HG02970 (cell line): ENCODE data around the gene MCOLN1.
A peak's percentile ranks its signal among the peaks of the same experiment; 100 is the strongest.

Experiments used
- ATAC-seq: cut with Tn5 transposase; IDR thresholded peaks from one replicate; pipeline ENCODE4 v1.9.1; 2021; ENCODE audit warnings: mild to moderate bottlenecking, moderate library complexity, moderate number of reproducible peaks; ENCODE audit not compliant: unreplicated experiment, low FRiP score

The MCOLN1 gene

DNA sequence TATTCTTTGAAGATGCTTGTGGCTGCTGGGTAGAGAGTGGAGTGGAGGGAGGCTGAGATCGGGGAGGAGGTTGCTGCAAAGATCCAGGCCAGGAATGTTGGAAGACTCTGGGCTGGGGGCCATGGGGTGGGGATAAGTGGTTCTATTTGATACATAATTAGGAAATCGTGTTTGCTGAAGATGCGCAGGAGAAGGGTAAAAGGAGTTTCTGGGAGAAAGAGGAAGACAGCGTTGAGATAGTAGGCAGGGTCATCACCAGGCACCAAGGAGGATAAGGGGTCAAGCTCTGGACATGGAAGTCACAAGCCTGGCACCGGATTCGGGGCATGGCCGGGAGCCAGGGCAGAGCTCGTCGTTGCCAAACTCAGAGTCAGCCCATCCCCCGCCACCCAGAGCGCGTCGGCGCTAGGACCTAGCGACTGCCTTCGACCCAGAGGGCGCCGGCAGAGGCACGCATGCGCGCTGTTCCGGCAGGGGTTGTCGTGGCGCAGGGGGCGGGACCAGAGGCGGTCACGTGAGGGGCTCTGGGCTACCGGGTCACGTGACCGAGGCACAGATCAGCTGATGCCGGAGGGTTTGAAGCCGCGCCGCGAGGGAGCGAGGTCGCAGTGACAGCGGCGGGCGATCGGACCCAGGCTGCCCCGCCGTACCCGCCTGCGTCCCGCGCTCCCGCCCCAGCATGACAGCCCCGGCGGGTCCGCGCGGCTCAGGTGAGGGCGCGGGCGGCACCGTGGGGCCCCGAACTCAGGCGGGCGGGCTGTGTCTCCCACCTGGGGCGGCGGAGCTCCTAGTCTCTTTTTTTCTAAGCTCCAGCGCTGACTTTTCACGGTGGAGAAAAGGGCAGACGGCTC lies at the start of gene MCOLN1:
Gene MCOLN1 (plus strand): TSS at position 553 of the 851 bp plus-strand sequence. CDS start 127 bp downstream, at position 680.
- ATAC-seq: peak; percentile 89

- no peak for ATAC-seq
These were observed 46.8 kb upstream of the MCOLN1 start for GRCh38 chr19:7475665-7476064.

DNA sequence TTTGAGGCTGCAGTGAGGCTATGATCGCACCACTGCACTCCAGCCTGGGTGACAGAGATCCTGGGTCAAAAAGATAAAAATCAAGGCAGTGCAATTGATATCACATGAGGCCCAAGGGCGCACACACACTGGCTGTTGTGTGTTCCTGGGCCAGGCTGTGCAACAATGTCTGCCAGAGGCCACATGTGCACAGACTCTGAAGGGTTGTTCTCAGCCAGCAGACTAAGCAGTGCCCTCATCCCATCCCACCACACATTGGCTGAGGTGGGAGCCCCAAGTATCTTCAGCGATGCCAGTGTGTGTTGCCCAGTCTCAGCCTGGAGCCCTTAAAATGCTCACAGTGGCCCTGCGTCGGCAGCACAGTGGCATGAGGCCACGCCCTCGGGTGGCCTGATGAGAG lies 46.2 kb upstream of the MCOLN1 start:
- ATAC-seq: no peak

GRCh38 chr19:7476777-7477494 lies 45.5 kb upstream of the MCOLN1 start:
- ATAC-seq: no peak

GRCh38 chr19:7477758-7478157 lies 44.7 kb upstream of the MCOLN1 start:
- ATAC-seq: no peak

GRCh38 chr19:7478173-7478842 lies 44.1 kb upstream of the MCOLN1 start:
- ATAC-seq: no peak

DNA sequence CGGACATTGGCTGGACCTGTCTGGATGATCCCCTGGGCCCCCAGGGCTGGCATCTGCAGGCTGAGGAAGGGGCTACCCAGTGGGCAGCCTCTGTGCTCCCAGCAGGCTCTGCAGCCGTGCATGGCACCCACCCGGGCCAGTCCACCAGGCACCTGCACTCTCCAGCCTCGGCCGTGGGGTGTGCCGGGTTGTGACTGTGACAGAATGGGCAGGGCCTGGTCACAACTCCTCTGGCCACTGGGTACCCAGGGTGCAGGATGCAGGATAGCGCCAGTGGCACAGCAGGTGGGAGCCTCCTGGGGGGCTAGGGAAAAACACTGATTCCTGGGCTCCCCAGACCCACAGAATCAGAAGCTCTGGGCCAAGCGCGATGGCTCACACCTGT lies 43.6 kb upstream of the MCOLN1 start:
- no peak for ATAC-seq

DNA sequence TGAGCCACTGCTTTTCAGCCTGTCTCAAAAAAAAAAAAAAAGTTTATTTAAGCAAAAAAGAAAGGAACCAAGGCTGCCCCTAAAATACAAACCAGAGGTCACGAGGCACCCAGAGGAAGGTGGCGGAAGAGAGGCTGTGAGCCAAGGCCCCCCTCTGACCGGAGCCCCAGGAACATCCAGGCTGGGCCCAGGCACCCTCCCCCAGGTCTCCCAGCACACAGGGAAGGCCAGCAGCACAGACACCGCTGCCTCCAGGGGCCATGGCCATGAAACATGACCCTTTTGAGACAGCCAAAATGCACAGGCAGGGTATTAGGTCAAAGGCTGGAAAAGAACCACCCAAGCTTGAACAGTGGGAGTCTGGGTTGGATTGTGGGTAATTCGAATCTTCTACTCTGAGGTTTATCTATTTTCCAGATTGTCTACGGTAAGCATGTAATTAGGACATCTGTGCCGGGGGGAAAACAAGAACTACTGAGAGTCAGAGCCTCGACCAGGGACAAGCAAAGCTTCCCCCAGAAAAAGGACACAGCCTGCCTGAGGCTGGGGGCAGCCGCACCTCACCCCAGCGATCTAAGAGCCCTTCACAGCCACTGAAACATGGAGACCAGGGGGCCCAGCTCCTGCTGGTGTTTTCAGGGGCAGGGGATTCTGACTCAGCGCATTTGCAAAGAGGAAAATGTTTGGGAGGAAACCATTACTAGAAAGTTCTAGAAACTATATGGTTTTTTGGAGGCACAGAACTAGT lies 42.0 kb upstream of the MCOLN1 start:
- ATAC-seq: no peak

GRCh38 chr19:7480970-7481255 lies 41.5 kb upstream of the MCOLN1 start:
- ATAC-seq: no peak

DNA sequence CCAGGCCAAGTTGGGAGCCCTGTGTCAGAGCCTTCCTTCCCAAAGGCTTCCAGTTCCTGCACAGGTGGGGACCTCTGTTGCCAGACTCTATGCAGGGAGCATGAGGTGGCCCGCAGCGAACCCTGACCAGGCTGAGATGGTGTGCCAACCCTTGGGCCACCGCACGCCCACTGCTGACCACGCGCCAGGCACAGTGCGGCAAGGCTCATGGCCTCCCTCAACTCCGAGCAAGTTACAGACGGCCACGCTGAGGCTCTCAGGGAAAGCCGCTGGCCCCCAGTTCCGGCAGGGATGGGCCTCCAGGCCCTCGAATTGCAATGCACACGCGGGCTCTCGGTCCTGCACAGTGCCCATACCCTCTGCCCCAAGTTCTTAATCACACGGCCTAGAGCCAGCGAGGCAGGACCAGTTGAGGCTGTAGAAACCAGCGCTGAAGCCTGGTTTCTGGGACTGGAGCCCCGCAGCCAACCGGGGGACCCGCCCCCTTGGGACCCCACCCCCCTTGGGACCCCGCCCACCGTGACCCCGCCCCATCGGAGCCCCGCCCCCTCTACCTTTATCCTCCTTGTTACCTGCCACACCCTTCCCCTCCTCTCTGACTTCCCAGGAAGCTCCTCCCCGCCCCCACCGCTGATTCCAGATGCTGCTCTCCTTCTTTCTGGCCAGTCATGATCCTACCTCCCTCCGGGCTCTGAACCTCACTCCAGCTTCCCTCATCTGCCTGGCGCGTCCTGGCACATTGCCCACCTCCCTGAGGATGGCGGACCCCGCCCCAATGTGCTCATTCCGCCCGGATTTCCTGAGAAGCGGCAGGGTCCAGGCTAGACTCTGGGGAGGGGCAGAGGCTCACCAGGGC lies 39.6 kb upstream of the MCOLN1 start:
- ATAC-seq: no peak

- no peak for ATAC-seq
These were observed 38.7 kb upstream of the MCOLN1 start for GRCh38 chr19:7483720-7484201.

GRCh38 chr19:7486923-7487322 lies 35.5 kb upstream of the MCOLN1 start:
- no peak for ATAC-seq

- no peak for ATAC-seq
These were observed 33.6 kb upstream of the MCOLN1 start, which contains the start of gene PEX11G for GRCh38 chr19:7488736-7489353. PEX11G (minus strand) TSS chr19:7489035; CDS start chr19:7489010, 25 bp downstream.

DNA sequence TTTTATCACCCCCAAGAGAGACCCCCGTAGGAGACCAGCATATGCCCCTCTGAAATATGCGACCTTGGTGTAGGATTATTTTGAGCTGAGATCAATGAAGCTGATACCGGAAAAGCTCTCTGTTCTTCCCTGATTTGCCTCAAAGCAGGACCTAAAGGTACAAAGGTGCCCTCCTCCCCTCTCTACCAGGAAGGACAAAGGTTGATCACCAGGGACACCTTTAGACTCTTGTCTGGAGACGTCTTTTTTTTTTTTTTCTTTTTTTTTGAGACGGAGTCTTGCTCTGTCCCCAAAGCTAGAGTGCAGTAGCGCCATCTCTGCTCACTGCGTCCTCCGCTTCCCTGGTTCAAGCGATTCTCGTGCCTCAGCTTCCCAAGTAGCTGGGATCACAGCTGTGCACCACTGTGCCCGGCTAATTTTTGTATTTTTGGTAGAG lies 32.8 kb upstream of the MCOLN1 start:
- ATAC-seq: no peak

- no peak for ATAC-seq
These were observed 30.3 kb upstream of the MCOLN1 start for GRCh38 chr19:7492142-7492541.

DNA sequence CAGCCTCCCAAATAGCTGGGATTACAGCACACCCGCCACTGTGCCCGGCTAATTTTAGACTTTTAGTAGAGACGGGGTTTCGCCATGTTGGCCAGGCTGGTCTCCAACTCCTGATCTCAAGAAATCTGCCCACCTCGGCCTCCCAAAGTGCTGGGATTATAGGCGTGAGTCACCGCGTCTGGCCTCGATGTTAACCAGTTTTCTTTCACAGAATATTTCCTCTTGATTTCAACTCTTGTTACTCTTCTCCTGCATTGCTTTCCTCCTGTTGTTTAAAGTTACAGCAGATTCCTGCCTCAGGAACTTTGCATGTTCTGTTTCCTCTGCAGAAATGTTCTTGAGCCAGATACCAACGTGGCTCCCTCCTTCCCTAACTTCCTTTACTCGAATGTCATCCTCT lies 29.9 kb upstream of the MCOLN1 start:
- ATAC-seq: no peak

GRCh38 chr19:7494416-7495098 lies 27.9 kb upstream of the MCOLN1 start:
- no peak for ATAC-seq

DNA sequence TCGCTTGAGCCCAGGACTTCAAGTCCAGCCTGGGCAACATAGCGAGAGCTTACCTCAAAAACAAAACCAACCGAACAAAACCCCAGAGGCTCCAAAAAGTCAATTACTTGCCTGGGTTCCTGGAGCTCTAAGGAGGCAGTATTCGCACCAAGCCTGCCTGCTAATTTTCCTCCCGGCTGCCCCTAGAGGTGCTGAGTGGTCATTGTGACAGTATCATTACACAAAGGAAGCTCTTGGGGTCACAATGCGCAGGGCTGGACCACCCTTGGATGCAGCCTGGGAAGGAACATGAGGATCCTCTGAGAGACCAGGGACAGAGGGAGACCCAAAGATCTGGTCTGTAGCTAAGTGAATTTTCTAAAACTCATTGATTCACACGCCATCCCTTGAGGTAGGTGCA lies 25.1 kb upstream of the MCOLN1 start:
- ATAC-seq: no peak
